H9 (cell line): ENCODE results near the gene ZNF335. TPM values are rescaled to one million over a fixed set of nuclear protein-coding genes. Genes with fewer than 3 reads are reported as not detected.
"Not testable (repeated sequence)": the region's sequence is repeated elsewhere in the genome, so short reads cannot be mapped to it uniquely, and the experiment has no call there.

Source experiments
- DNase-seq: peaks from one replicate; pipeline ENCODE4 v3.0.0-alpha.2; 2017
- H2AFZ ChIP-seq: one replicate; pipeline ENCODE4 v1.6.1; 2013; ENCODE audit warnings: mild to moderate bottlenecking, low read length, control low read depth, moderate library complexity
- H2AK5ac ChIP-seq: 2 replicates; pipeline ENCODE4 v1.6.1; 2013; ENCODE audit warnings: low read length, control low read depth, mixed read lengths; ENCODE audit not compliant: insufficient read length
- H2BK120ac ChIP-seq: one replicate; pipeline ENCODE4 v1.6.1; 2013; ENCODE audit warnings: low read depth, mild to moderate bottlenecking, low read length, control low read depth, inconsistent platforms; ENCODE audit not compliant: poor library complexity, severe bottlenecking
- H2BK12ac ChIP-seq: 2 replicates; pipeline ENCODE4 v1.6.1; 2013; ENCODE audit warnings: low read length, control low read depth, mixed read lengths, low read depth; ENCODE audit not compliant: insufficient read length
- H2BK15ac ChIP-seq: 2 replicates; pipeline ENCODE4 v1.6.1; 2013; ENCODE audit warnings: low read depth, low read length, control low read depth
- H2BK20ac ChIP-seq: one replicate; pipeline ENCODE4 v1.6.1; 2013; ENCODE audit warnings: low read depth, mild to moderate bottlenecking, low read length, control low read depth, inconsistent platforms; ENCODE audit not compliant: poor library complexity, severe bottlenecking
- H2BK5ac ChIP-seq: 2 replicates; pipeline ENCODE4 v1.6.1; 2013; ENCODE audit warnings: low read length, control low read depth, mixed read lengths; ENCODE audit not compliant: insufficient read length
- H3K14ac ChIP-seq: 2 replicates; pipeline ENCODE4 v1.6.1; 2013; ENCODE audit warnings: low read length, control low read depth; ENCODE audit not compliant: insufficient read depth
- H3K18ac ChIP-seq: 2 replicates; pipeline ENCODE4 v1.6.1; 2013; ENCODE audit warnings: low read depth, mild to moderate bottlenecking, mixed read lengths, low read length, control low read depth; ENCODE audit not compliant: insufficient read length
- H3K23ac ChIP-seq: 2 replicates; pipeline ENCODE4 v1.6.1; 2013; ENCODE audit warnings: low read length, control low read depth, mixed read lengths, low read depth; ENCODE audit not compliant: insufficient read length
- H3K23me2 ChIP-seq: 2 replicates; pipeline ENCODE4 v1.6.1; 2013; ENCODE audit warnings: low read depth, mild to moderate bottlenecking, mixed read lengths, low read length, control low read depth; ENCODE audit not compliant: insufficient read length, poor library complexity, severe bottlenecking
- H3K27ac ChIP-seq: 2 replicates; pipeline ENCODE4 v1.5.1; 2013; ENCODE audit warnings: low read length, control low read depth, mixed read lengths, low read depth; ENCODE audit not compliant: insufficient read length
- H3K27me3 ChIP-seq: 2 replicates; pipeline ENCODE4 v1.6.1; 2013; ENCODE audit warnings: low read length, control low read depth, inconsistent platforms; ENCODE audit not compliant: insufficient read depth
- H3K4ac ChIP-seq: 2 replicates; pipeline ENCODE4 v1.6.1; 2013; ENCODE audit warnings: low read depth, mild to moderate bottlenecking, control low read depth, inconsistent platforms, low read length, moderate library complexity
- H3K4me1 ChIP-seq: 2 replicates; pipeline ENCODE4 v1.6.1; 2013; ENCODE audit warnings: low read length, control low read depth, inconsistent platforms; ENCODE audit not compliant: insufficient read depth
- H3K4me2 ChIP-seq: 2 replicates; pipeline ENCODE4 v1.6.1; 2013; ENCODE audit warnings: low read length, control low read depth, mixed read lengths; ENCODE audit not compliant: insufficient read length, insufficient read depth
- H3K56ac ChIP-seq: 2 replicates; pipeline ENCODE4 v1.6.1; 2013; ENCODE audit warnings: low read depth, mild to moderate bottlenecking, mixed read lengths, low read length, control low read depth; ENCODE audit not compliant: insufficient read length
- H3K79me1 ChIP-seq: 2 replicates; pipeline ENCODE4 v1.6.1; 2013; ENCODE audit warnings: low read depth, mild to moderate bottlenecking, moderate library complexity, low read length, control low read depth, inconsistent platforms; ENCODE audit not compliant: insufficient read depth, poor library complexity, severe bottlenecking
- H3K79me2 ChIP-seq: 2 replicates; pipeline ENCODE4 v1.6.1; 2013; ENCODE audit warnings: low read length, control low read depth, inconsistent platforms; ENCODE audit not compliant: insufficient read depth
- H3K9ac ChIP-seq: 2 replicates; pipeline ENCODE4 v1.6.1; 2013; ENCODE audit warnings: low read length, control low read depth, mixed read lengths; ENCODE audit not compliant: insufficient read length; ENCODE audit errors: extremely low read depth
- H3K9me3 ChIP-seq: one replicate; pipeline ENCODE4 v1.6.1; 2013; ENCODE audit warnings: low read depth, low read length, inconsistent platforms; ENCODE audit not compliant: control insufficient read depth
- H3T11ph ChIP-seq: one replicate; pipeline ENCODE4 v1.6.1; 2013; ENCODE audit warnings: mild to moderate bottlenecking, low read length, control low read depth, inconsistent platforms
- H4K20me1 ChIP-seq: one replicate; pipeline ENCODE4 v1.6.1; 2013; ENCODE audit not compliant: control insufficient read depth, insufficient read length, insufficient read depth
- H4K5ac ChIP-seq: 2 replicates; pipeline ENCODE4 v1.6.1; 2013; ENCODE audit warnings: low read depth, mild to moderate bottlenecking, mixed read lengths, low read length, control low read depth; ENCODE audit not compliant: insufficient read length
- H4K8ac ChIP-seq: replicated peaks from 2 replicates; pipeline ENCODE4 v1.6.1; 2013; ENCODE audit warnings: low read length, control low read depth, mixed read lengths, low read depth; ENCODE audit not compliant: insufficient read length
- H4K91ac ChIP-seq: 2 replicates; pipeline ENCODE4 v1.6.1; 2013; ENCODE audit warnings: low read depth, mild to moderate bottlenecking, moderate library complexity, mixed read lengths, low read length, control low read depth; ENCODE audit not compliant: insufficient read length
- H3K27ac Mint-ChIP-seq, 3 experiments: 2 replicates in 2 of 3; 3 replicates in 1 of 3; pipeline ENCODE4 v1.8.0; 2020 to 2021; ENCODE audit warnings: mixed read lengths in 3 of 3, mild to moderate bottlenecking in 1 of 3, moderate library complexity in 1 of 3
- H3K27me3 Mint-ChIP-seq: 2 replicates; pipeline ENCODE4 v1.8.0; 2021; ENCODE audit warnings: low read depth, mild to moderate bottlenecking, moderate library complexity, mixed read lengths
- H3K36me3 Mint-ChIP-seq, 3 experiments: 2 replicates in 2 of 3; 3 replicates in 1 of 3; pipeline ENCODE4 v1.8.0; 2020 to 2021; ENCODE audit warnings: low read depth in 3 of 3, mixed read lengths in 3 of 3; ENCODE audit not compliant: insufficient read depth in 1 of 3
- H3K4me1 Mint-ChIP-seq, 2 experiments: 2 replicates each; pipeline ENCODE4 v1.8.0; 2020; ENCODE audit warnings: mixed read lengths in 2 of 2
- H3K4me3 Mint-ChIP-seq, 2 experiments: 2 replicates in 1 of 2; 3 replicates in 1 of 2; pipeline ENCODE4 v1.8.0; 2020 to 2021; ENCODE audit warnings: mild to moderate bottlenecking in 2 of 2, mixed read lengths in 2 of 2, moderate library complexity in 1 of 2
- H3K9me3 Mint-ChIP-seq, 2 experiments: 2 replicates in 1 of 2; 3 replicates in 1 of 2; pipeline ENCODE4 v1.8.0; 2020; ENCODE audit warnings: mild to moderate bottlenecking in 2 of 2, mixed read lengths in 2 of 2, moderate library complexity in 1 of 2
- WGBS: extraction: QIAGEN DNeasy Blood & Tissue Kit; methylation state at CpG from one replicate; pipeline ENCODE4 v1.1.7; 2013; ENCODE audit warnings: missing lambda C conversion rate, low lambda C conversion rate, mixed read lengths; ENCODE audit not compliant: insufficient read length; ENCODE audit errors: extremely low coverage; 5-methylcytosine and 5-hydroxymethylcytosine counted together
- total RNA-seq: library from RNA; stranded (reverse); gene quantifications from 2 replicates; pipeline ENCODE4 v1.2.1, GENCODE V29; 2021
- TF ChIP-seq, protein P1 (sequence below): fragments of 200-600 bp; sonication (generic); conservative IDR thresholded peaks from 3 replicates; pipeline ENCODE4 v1.8.0; 2021; ENCODE audit warnings: antibody characterized with exemption, mild to moderate bottlenecking

Gene ZNF335
- total RNA-seq, 1 experiment from 2014 or later: 21.1 TPM

DNA sequence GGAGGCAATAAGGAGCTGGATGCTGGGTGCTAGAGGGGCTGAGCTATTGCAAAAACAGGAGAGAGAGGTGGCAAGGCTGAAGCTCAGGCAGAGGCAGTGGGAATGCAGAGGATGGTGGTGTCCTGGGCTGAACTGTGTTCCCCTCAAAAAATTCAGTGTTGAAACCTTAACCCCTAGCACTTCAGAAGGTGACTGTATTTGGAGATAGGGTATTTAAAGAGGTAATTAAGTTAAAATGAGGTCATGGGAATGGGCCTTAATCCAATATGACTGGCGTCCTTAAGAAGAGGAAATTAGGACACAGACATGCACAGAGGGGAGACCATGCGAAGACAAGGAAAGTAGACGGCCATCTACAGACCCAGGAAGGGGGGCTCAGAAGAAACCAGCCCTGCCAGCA, 25.2 kb upstream of the ZNF335 start:
- no peak overlapping the region for H4K91ac ChIP-seq
- H3K79me2 ChIP-seq: no peaks in the 10 kb centered on the region
- H3T11ph ChIP-seq: no peak overlapping the region
- no peak overlapping the region for H3K9ac ChIP-seq
- H3K9me3 ChIP-seq: no peaks in the 10 kb centered on the region
- H4K5ac ChIP-seq: no peak overlapping the region
- H3K27me3 ChIP-seq: no peaks in the 10 kb centered on the region
- no peaks in the 10 kb centered on the region for H4K20me1 ChIP-seq
- no peaks in the 10 kb centered on the region for H3K23me2 ChIP-seq
- Mint-ChIP-seq H3K4me3 (no peak overlapping the region), H3K27me3 (no peaks in the 10 kb centered on the region; the same call in 1 of the 2 replicates), H3K9me3 (no peaks in the 10 kb centered on the region), H3K4me1 (peaks cover 28 to 35% of the 10 kb centered on the region in 2 experiments), H3K36me3 (no peaks in the 10 kb centered on the region), H3K27ac (no peak overlapping the region)
- WGBS: no CpG with 5 or more reads among the region's 3 CpGs
- TF ChIP-seq, protein P1, sequence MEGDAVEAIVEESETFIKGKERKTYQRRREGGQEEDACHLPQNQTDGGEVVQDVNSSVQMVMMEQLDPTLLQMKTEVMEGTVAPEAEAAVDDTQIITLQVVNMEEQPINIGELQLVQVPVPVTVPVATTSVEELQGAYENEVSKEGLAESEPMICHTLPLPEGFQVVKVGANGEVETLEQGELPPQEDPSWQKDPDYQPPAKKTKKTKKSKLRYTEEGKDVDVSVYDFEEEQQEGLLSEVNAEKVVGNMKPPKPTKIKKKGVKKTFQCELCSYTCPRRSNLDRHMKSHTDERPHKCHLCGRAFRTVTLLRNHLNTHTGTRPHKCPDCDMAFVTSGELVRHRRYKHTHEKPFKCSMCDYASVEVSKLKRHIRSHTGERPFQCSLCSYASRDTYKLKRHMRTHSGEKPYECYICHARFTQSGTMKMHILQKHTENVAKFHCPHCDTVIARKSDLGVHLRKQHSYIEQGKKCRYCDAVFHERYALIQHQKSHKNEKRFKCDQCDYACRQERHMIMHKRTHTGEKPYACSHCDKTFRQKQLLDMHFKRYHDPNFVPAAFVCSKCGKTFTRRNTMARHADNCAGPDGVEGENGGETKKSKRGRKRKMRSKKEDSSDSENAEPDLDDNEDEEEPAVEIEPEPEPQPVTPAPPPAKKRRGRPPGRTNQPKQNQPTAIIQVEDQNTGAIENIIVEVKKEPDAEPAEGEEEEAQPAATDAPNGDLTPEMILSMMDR: no peak
- H4K8ac ChIP-seq: no peak overlapping the region
- no peak overlapping the region for H2BK15ac ChIP-seq
- no peak overlapping the region for H2AFZ ChIP-seq
- no peak overlapping the region for H3K27ac ChIP-seq
- no peak overlapping the region for H2BK20ac ChIP-seq
- H3K23ac ChIP-seq: no peak overlapping the region
- H3K79me1 ChIP-seq: no peaks in the 10 kb centered on the region
- H2BK120ac ChIP-seq: no peak overlapping the region
- H2BK5ac ChIP-seq: no peak overlapping the region
- no peak overlapping the region for H2AK5ac ChIP-seq
- no peak overlapping the region for H3K56ac ChIP-seq
- no peak overlapping the region; the same call in 1 of the 2 replicates for H3K14ac ChIP-seq
- no peak for DNase-seq
- H3K4me1 ChIP-seq: no peaks in the 10 kb centered on the region; the same call in 1 of the 2 replicates
- H3K18ac ChIP-seq: no peak overlapping the region
- no peak overlapping the region for H3K4ac ChIP-seq
- H2BK12ac ChIP-seq: no peak overlapping the region
- H3K4me2 ChIP-seq: no peak overlapping the region

DNA sequence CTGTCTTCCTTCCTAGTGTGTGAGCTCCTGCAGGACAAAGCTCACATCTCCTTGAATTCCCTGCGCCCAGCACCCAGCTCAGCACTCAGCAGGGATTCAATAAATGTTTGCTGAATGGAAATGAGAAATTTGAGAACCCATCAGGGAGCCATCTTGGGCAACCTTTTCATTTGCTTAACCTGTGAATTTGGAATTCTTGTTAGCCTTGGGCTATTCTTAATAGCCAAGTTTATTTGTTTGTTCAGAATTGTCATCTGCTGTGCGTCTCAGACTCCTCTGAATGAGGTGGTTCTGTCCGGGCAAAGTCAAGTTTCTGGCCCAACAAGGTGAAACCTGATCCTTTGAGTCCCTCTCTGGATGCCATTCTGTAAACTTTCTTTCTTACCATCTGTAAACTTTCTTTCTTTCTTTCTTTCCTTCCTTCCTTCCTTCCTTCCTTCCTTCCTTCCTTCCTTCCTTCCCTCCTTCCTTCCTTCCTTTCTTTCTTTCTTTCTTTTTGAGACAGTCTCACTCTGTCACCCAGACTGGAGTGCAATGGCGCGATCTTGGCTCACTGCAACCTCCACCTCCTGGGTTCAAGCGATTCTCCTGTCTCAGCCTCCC, 23.6 kb upstream of the ZNF335 start:
- not testable (repeated sequence) for H2AFZ ChIP-seq, H3K79me2 ChIP-seq, H4K8ac ChIP-seq, H2BK120ac ChIP-seq, H2BK15ac ChIP-seq, H3K56ac ChIP-seq, H4K91ac ChIP-seq, H3K27me3 Mint-ChIP-seq, H2BK20ac ChIP-seq, H3K14ac ChIP-seq, H3K4me2 ChIP-seq, H3K36me3 Mint-ChIP-seq, H2BK12ac ChIP-seq, H4K5ac ChIP-seq, H3K18ac ChIP-seq, H3K9me3 ChIP-seq, H3K4me1 ChIP-seq, H3K27ac ChIP-seq, DNase-seq, H3K4ac ChIP-seq, H3K23ac ChIP-seq, H3T11ph ChIP-seq, H3K79me1 ChIP-seq, H3K9ac ChIP-seq, H3K9me3 Mint-ChIP-seq, H3K27me3 ChIP-seq, H2AK5ac ChIP-seq, H2BK5ac ChIP-seq, H3K23me2 ChIP-seq, H4K20me1 ChIP-seq
- Mint-ChIP-seq H3K27ac (peak overlapping the region in 1 of 3 experiments; percentile 48; a peak in 2 of 7 replicates), H3K4me1 (peaks cover 24 to 28% of the 10 kb centered on the region in 2 experiments), H3K4me3 (peak overlapping the region in 1 of 2 experiments; percentile 50; a peak in 2 of 5 replicates)
- no CpG with 5 or more reads among the region's 6 CpGs for WGBS
